ENCODE results near the gene RECK. TPM values are rescaled to one million over a fixed set of nuclear protein-coding genes. Genes with fewer than 3 reads are reported as not detected.

RECK gene
- total RNA-seq, 1 donor from 2014 or later = 5.3 TPM

DNA sequence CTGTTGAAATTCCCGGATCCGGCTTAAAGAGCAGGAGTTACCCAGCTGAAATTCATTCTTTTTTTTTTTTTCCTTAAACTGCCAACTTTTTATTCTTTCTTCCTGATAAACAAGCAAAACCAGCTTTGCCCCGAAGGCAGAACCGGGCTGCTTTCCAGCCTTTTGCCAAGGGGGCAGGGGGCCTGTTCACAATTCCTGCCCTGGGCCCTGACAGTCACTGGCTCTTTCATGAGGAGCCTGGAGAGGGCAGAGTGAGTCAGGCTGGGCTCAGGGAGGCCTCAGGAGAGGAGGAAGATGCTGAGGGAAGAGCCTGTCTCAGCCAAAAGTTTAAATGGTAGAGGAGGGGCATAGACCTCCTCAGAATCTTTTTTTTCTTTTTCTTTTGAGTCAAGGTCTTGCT, 104.6 kb downstream of the RECK start:
- H3K4me3 Mint-ChIP-seq (ENCODE audit: low read depth) = no peak overlapping the region
- no peak for DNase-seq (ENCODE audit: low spot score)
- H3K27ac Mint-ChIP-seq = no peak overlapping the region
- no peaks in the 10 kb centered on the region for H3K27me3 Mint-ChIP-seq (ENCODE audit: low read depth)
- H3K36me3 Mint-ChIP-seq (ENCODE audit: low read depth) = peaks cover 47% of the 10 kb centered on the region
- H3K9me3 Mint-ChIP-seq = peaks cover 12% of the 10 kb centered on the region
- H3K4me1 Mint-ChIP-seq (ENCODE audit: low read depth) = peaks cover 83% of the 10 kb centered on the region
- intact Hi-C loops (cut with micrococcal nuclease) = no loop called here

DNA sequence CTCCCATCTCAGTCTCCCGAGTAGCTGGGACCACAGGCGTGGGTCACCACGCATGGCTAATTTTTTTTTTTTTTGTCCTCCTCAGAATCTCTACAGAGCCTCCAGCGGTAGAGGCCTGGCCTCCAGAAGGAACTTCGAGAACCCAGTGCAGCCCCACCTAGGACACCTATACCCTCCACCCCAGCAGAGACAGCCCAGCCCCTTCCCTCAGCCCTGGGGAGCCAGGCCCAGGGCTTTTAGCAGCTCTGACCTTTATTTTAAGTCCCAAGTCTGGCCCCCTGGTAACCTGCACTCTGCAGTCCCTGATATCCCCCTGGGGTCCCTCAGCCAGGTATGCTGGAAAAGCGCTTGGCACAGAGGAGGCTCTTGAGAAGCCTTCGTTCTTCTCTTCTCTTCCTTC, 105.0 kb downstream of the RECK start:
- H3K36me3 Mint-ChIP-seq (ENCODE audit: low read depth) = peaks cover 49% of the 10 kb centered on the region
- intact Hi-C loops (cut with micrococcal nuclease) = no loop called here
- H3K4me3 Mint-ChIP-seq (ENCODE audit: low read depth) = no peak overlapping the region
- H3K27ac Mint-ChIP-seq = no peak overlapping the region
- peaks cover 83% of the 10 kb centered on the region for H3K4me1 Mint-ChIP-seq (ENCODE audit: low read depth)
- DNase-seq (ENCODE audit: low spot score) = no peak
- H3K27me3 Mint-ChIP-seq (ENCODE audit: low read depth) = no peaks in the 10 kb centered on the region
- peaks cover 13% of the 10 kb centered on the region for H3K9me3 Mint-ChIP-seq

DNA sequence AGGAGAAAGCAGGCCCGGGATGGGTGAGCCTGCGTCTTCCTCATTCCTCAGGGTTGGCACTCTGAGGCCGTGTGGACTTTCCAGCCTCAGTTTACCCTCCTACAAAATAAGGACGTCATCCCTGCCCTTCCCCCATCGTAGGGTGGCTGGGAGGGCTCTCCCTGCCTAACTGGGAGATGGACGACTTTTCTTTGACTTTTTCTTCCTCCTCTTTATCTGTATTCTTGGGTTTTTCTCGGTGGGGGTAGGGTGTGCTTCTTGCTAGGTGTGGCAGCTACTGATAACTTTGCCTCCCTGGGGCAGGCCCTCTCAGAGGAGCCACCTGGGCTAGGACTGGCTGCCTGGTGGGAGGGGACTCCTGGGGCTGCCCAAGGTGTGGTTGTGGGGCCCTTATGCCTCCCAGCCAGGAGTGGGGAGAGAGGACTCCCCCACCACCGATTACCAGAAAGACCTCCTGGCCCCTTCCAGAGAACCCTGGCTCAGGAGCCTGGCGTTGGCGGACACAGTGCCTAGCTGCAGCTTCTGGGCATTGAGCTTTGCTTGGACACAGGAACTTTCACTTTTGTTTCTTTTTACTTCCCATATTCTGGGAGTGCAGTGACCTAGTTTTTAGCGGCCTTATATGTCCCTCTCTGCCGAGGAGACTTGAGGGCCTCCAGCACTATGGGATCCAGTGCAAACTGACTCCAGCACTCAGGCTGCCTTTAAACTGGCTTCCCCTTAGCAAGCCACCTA, 106.0 kb downstream of the RECK start:
- Mint-ChIP-seq H3K36me3 (ENCODE audit: low read depth) (peaks cover 58% of the 10 kb centered on the region), H3K27me3 (ENCODE audit: low read depth) (no peaks in the 10 kb centered on the region), H3K4me3 (ENCODE audit: low read depth) (peak overlapping the region; percentile 70), H3K4me1 (ENCODE audit: low read depth) (peaks cover 85% of the 10 kb centered on the region), H3K9me3 (peaks cover 18% of the 10 kb centered on the region), H3K27ac (peak overlapping the region; percentile 68)
- intact Hi-C loops (cut with micrococcal nuclease) = no loop called here
- DNase-seq (ENCODE audit: low spot score) = no peak

DNA sequence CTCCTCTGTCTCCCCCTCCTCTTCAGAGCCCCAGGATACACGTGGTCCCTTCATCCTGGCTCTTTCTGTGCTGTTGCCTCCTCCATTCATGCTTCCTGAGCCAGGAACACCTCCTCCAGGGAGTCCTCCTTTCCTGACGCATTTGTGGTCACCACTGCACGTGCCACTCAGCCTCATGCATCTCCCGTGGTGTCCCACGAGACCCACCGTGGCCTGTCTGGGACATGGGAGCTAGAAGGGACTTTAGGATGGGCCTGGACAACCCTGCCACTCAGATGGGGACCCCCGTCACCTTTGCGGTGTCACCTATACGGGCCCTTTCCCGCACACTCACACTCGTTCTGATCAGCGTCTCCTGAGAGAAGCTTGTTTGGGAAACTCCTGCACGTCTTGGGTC, 106.5 kb downstream of the RECK start:
- Mint-ChIP-seq H3K27ac (peak overlapping the region; percentile 68), H3K4me3 (ENCODE audit: low read depth) (peak overlapping the region; percentile 70), H3K27me3 (ENCODE audit: low read depth) (no peaks in the 10 kb centered on the region), H3K36me3 (ENCODE audit: low read depth) (peaks cover 61% of the 10 kb centered on the region), H3K9me3 (peaks cover 18% of the 10 kb centered on the region), H3K4me1 (ENCODE audit: low read depth) (peaks cover 87% of the 10 kb centered on the region)
- no peak for DNase-seq (ENCODE audit: low spot score)
- intact Hi-C loops (cut with micrococcal nuclease) = no loop called here

DNA sequence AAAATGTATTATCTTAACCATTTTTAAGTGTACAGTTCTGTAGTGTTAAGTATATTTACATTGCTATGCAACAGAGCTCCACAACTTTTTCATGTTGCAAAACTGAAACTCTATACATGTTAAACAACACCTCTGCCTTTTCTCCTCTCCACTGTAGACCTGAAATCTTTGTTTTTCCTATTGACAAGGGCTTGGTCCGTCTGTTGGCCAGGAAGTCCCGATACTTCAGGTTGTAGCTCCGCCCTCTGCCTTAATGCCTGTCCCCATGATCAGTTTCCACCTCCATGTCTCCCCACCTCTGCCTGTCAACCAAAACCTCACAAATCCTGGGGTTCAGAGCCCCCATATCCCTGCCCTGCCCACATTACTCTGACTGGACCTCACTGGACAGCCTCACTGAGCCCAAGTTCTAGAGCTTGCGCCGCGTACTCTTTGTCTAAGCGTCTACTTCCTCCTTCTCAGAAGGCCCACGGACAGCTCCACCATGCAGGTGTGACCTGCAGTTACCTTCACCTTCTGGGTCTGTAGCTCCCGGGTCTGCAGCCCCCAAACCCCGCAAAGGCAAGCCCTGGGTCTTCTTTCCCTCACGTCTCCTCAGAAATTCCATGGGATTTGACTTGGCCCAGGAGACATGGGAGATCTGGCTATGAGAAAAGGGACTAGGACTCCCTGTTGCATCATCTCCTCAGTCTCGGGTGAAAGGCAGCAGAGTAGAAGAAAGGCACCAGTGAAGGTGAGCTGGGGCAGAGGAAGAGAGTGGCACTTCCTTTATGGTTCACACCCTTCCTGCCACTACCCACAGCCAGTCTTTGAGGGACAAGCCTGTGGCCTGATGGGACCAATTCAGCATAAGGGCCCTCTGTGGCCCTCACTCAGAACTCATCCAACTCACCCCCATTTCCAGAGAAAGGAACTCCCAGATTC, 107.9 kb downstream of the RECK start:
- no peak for DNase-seq (ENCODE audit: low spot score)
- Mint-ChIP-seq H3K4me1 (ENCODE audit: low read depth) (peaks cover 82% of the 10 kb centered on the region), H3K36me3 (ENCODE audit: low read depth) (peaks cover 54% of the 10 kb centered on the region), H3K9me3 (peaks cover 18% of the 10 kb centered on the region), H3K27me3 (ENCODE audit: low read depth) (no peaks in the 10 kb centered on the region), H3K27ac (peak overlapping the region; percentile 68), H3K4me3 (ENCODE audit: low read depth) (peak overlapping the region; percentile 70)
- intact Hi-C loops (cut with micrococcal nuclease) = no loop called here

DNA sequence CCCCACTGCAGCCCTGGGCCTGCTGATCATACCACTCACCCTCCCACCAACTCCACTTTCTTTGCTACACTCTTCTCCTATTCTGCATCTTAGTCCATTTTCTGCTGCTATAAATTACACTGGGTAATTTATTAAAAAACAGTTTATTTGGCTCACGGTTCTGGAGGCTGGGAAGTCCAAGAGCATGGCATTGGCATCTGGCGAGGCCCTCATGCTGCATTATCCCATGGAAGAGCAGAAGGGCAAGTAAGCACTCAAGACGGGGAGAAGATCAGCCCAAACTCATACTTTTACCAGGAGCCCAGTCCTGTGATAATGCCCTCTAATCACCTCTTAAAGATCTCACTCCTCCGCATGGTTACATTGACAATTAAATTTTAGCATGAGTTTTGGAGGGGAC, 109.3 kb downstream of the RECK start:
- Mint-ChIP-seq H3K4me3 (ENCODE audit: low read depth) (peak overlapping the region; percentile 4), H3K27ac (no peak overlapping the region), H3K27me3 (ENCODE audit: low read depth) (no peaks in the 10 kb centered on the region), H3K4me1 (ENCODE audit: low read depth) (peaks cover 77% of the 10 kb centered on the region), H3K36me3 (ENCODE audit: low read depth) (peaks cover 59% of the 10 kb centered on the region), H3K9me3 (peaks cover 18% of the 10 kb centered on the region)
- no peak for DNase-seq (ENCODE audit: low spot score)
- intact Hi-C loops (cut with micrococcal nuclease) = no loop called here

DNA sequence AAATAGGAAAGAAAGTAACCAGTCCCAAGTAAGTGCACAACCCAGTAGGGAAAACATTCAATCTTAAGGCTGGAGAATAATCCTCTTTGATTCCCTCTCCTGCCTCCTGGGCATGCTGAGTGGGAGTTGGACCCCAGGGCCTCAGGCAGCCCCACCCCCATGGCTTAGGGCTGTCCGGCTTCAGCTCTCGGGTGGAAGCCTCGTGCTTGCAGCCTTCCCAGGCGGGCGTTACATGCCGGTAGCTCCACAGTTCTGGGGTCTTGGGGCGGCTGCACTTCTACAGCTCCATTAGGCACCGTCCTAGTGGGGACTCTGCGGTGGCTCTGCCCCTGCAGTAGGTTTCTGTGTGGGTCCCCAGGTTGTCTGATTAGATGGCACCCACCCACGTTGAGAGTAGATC, 109.9 kb downstream of the RECK start:
- Mint-ChIP-seq H3K36me3 (ENCODE audit: low read depth) (peaks cover 61% of the 10 kb centered on the region), H3K27me3 (ENCODE audit: low read depth) (no peaks in the 10 kb centered on the region), H3K4me1 (ENCODE audit: low read depth) (peaks cover 79% of the 10 kb centered on the region), H3K4me3 (ENCODE audit: low read depth) (no peak overlapping the region), H3K27ac (no peak overlapping the region), H3K9me3 (peaks cover 18% of the 10 kb centered on the region)
- intact Hi-C loops (cut with micrococcal nuclease) = no loop called here
- DNase-seq (ENCODE audit: low spot score) = no peak

DNA sequence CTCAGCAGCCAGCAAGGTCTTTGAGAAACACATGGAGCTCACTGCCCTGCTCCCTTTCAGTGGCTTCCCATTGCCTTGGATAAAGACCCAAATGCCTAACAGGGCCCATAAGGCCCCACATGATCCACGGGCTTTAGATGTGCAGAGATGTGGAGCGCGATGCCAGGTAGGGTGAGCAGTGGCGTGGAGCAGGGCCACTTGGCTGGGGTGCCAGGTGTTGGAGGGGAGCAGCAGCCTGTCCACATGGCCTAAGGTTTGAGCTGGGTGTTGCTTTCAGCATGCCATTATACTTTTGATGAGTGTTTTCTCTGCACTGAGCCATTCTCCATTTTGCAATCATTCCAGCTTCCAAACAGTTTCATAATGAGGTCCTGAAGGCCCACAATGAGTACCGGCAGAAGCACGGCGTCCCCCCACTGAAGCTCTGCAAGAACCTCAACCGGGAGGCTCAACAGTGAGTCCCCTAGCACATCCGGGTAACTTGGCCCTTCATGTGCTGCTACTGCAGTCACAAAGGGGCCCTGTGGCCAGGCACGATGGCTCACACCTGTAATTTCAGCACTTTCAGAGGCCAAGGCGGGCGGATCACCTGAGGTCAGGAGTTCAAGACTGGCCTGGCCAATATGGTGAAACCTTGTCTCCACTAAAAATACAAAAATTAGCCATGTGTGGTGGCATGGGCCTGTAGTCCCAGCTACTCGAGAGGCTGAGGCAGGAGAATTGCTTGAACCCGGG, 110.9 kb downstream of the RECK start:
- peaks cover 61% of the 10 kb centered on the region for H3K36me3 Mint-ChIP-seq (ENCODE audit: low read depth)
- no peaks in the 10 kb centered on the region for H3K27me3 Mint-ChIP-seq (ENCODE audit: low read depth)
- no peak overlapping the region for H3K27ac Mint-ChIP-seq
- peaks cover 18% of the 10 kb centered on the region for H3K9me3 Mint-ChIP-seq
- H3K4me1 Mint-ChIP-seq (ENCODE audit: low read depth) = peaks cover 78% of the 10 kb centered on the region
- no peak overlapping the region for H3K4me3 Mint-ChIP-seq (ENCODE audit: low read depth)
- intact Hi-C loops (cut with micrococcal nuclease) = no loop called here
- no peak for DNase-seq (ENCODE audit: low spot score)

GRCh38 chr9:36148311-36149051, 111.8 kb downstream of the RECK start:
- no peaks in the 10 kb centered on the region for H3K27me3 Mint-ChIP-seq (ENCODE audit: low read depth)
- intact Hi-C loops (cut with micrococcal nuclease) = no loop called here
- no peak overlapping the region for H3K27ac Mint-ChIP-seq
- H3K4me3 Mint-ChIP-seq (ENCODE audit: low read depth) = no peak overlapping the region
- H3K9me3 Mint-ChIP-seq = peaks cover 18% of the 10 kb centered on the region
- H3K36me3 Mint-ChIP-seq (ENCODE audit: low read depth) = peaks cover 60% of the 10 kb centered on the region
- DNase-seq (ENCODE audit: low spot score) = peak; percentile 49
- H3K4me1 Mint-ChIP-seq (ENCODE audit: low read depth) = peaks cover 74% of the 10 kb centered on the region

GRCh38 chr9:36149197-36149596, 112.5 kb downstream of the RECK start:
- DNase-seq (ENCODE audit: low spot score) = no peak
- Mint-ChIP-seq H3K4me3 (ENCODE audit: low read depth) (no peak overlapping the region), H3K4me1 (ENCODE audit: low read depth) (peaks cover 72% of the 10 kb centered on the region), H3K9me3 (peaks cover 18% of the 10 kb centered on the region), H3K36me3 (ENCODE audit: low read depth) (peaks cover 59% of the 10 kb centered on the region), H3K27ac (no peak overlapping the region), H3K27me3 (ENCODE audit: low read depth) (no peaks in the 10 kb centered on the region)
- intact Hi-C loops (cut with micrococcal nuclease) = no loop called here

DNA sequence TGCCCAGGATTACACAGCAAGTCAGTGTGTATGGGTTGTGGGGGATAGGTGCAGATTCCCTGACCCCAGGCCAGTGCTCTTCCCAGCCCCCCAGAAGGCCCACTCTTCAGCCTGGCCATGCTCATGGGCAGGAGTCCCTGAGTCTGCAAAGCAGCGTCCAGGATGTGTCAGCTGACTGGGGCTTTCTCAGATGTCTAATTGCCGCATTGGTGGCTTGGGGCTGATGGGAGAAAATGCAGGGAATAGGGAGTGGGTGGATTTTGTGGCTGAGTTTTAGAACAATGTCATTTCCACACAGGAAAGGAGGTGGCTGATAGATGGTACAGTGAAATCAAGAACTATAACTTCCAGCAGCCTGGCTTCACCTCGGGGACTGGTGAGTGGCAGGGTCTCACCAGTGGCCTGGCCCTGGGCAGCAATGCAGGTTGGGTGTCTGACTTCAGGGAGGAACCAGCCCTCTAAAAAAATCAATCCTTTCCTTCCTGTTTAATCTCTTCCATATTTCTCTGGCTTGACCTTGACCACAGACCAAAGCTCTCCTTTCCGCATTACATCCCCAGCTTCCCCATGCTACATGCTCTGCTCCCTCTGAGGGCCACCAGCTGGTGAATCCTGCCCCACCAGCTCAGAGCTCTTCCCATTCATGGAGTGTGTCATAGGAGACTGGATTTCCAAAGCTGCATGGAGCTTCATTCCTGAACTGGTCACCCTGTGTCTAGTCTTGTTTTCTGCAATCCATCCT, 114.0 kb downstream of the RECK start:
- Mint-ChIP-seq H3K27me3 (ENCODE audit: low read depth) (no peaks in the 10 kb centered on the region), H3K27ac (peak overlapping the region; percentile 90), H3K4me1 (ENCODE audit: low read depth) (peaks cover 64% of the 10 kb centered on the region), H3K9me3 (peaks cover 12% of the 10 kb centered on the region), H3K36me3 (ENCODE audit: low read depth) (peaks cover 57% of the 10 kb centered on the region), H3K4me3 (ENCODE audit: low read depth) (peak overlapping the region; percentile 71)
- no peak for DNase-seq (ENCODE audit: low spot score)
- intact Hi-C loops (cut with micrococcal nuclease) = loop anchor here (1.0 to 5.0 kb wide), 4 partner anchors 10 to 113 kb away; partner anchors contain the start of genes GLIPR2 and RECK
